Activated CD4-positive, alpha-beta memory T cell treated with anti-CD3 and anti-CD28 coated beads, Interleukin-2, amount 10 ng/mL, durations not matched to agents 7 days and 5 days (primary cell): Measurements from ENCODE around the gene ERBIN. TPM values are rescaled to one million over a fixed set of nuclear protein-coding genes. Genes with fewer than 3 reads are reported as not detected.
"Not testable (repeated sequence)": the region's sequence is repeated elsewhere in the genome, so short reads cannot be mapped to it uniquely, and the experiment has no call there.

Experiments used
- CTCF ChIA-PET: fragments of 350-600 bp; sonication (Branson Sonifier 250); formaldehyde crosslinking; loops from one replicate; lab custom pipeline; 2021; ENCODE audit warnings: antibody characterized with exemption, inconsistent platforms; lab: Charles Lee
- POLR2A ChIA-PET: fragments of 350-600 bp; sonication (Branson Sonifier 250); formaldehyde crosslinking; loops from one replicate; lab custom pipeline; 2021; ENCODE audit warnings: antibody characterized with exemption; lab: Charles Lee
- DNase-seq: peaks from one replicate; pipeline ENCODE4 v3.0.0-alpha.2; 2020
- H3K27ac Mint-ChIP-seq: one replicate; pipeline ENCODE4 v1.8.0; 2021; ENCODE audit warnings: mild to moderate bottlenecking, mixed read lengths
- H3K27me3 Mint-ChIP-seq: one replicate; pipeline ENCODE4 v1.8.0; 2021; ENCODE audit warnings: mixed read lengths
- H3K36me3 Mint-ChIP-seq: one replicate; pipeline ENCODE4 v1.8.0; 2021; ENCODE audit warnings: low read depth, mixed read lengths
- H3K4me1 Mint-ChIP-seq: one replicate; pipeline ENCODE4 v1.8.0; 2021; ENCODE audit warnings: mixed read lengths
- H3K4me3 Mint-ChIP-seq: one replicate; pipeline ENCODE4 v1.8.0; 2021; ENCODE audit warnings: mild to moderate bottlenecking, mixed read lengths
- H3K9me3 Mint-ChIP-seq: one replicate; pipeline ENCODE4 v1.8.0; 2021; ENCODE audit warnings: mixed read lengths
- total RNA-seq, 2 experiments: library from RNA; stranded (reverse); gene quantifications; one replicate each; pipeline ENCODE4 v1.2.3, GENCODE V29; 2021

Gene ERBIN, protein sequence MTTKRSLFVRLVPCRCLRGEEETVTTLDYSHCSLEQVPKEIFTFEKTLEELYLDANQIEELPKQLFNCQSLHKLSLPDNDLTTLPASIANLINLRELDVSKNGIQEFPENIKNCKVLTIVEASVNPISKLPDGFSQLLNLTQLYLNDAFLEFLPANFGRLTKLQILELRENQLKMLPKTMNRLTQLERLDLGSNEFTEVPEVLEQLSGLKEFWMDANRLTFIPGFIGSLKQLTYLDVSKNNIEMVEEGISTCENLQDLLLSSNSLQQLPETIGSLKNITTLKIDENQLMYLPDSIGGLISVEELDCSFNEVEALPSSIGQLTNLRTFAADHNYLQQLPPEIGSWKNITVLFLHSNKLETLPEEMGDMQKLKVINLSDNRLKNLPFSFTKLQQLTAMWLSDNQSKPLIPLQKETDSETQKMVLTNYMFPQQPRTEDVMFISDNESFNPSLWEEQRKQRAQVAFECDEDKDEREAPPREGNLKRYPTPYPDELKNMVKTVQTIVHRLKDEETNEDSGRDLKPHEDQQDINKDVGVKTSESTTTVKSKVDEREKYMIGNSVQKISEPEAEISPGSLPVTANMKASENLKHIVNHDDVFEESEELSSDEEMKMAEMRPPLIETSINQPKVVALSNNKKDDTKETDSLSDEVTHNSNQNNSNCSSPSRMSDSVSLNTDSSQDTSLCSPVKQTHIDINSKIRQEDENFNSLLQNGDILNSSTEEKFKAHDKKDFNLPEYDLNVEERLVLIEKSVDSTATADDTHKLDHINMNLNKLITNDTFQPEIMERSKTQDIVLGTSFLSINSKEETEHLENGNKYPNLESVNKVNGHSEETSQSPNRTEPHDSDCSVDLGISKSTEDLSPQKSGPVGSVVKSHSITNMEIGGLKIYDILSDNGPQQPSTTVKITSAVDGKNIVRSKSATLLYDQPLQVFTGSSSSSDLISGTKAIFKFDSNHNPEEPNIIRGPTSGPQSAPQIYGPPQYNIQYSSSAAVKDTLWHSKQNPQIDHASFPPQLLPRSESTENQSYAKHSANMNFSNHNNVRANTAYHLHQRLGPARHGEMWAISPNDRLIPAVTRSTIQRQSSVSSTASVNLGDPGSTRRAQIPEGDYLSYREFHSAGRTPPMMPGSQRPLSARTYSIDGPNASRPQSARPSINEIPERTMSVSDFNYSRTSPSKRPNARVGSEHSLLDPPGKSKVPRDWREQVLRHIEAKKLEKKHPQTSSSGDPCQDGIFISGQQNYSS (N-terminal part only)
- total RNA-seq: 10 to 100 TPM; 55.9 to 56.3 TPM

GRCh38 chr5:65926276-65926783 is at the start of gene ERBIN:
Gene ERBIN (plus strand): TSS chr5:65926575. CDS start chr5:65992719, 66,144 bp downstream.
- Mint-ChIP-seq H3K27ac (peak within 1 kb of the TSS; percentile 93), H3K4me1 (peaks cover 29% of the 10 kb centered on the region), H3K4me3 (peak within 1 kb of the TSS; percentile 94), H3K9me3 (no peaks in the 10 kb centered on the region), H3K27me3 (peaks cover 11% of the 10 kb centered on the region), H3K36me3 (peaks cover 20% of the 10 kb centered on the region)
- peak; percentile 75 for DNase-seq
- ChIA-PET POLR2A (interaction anchor here (0.6 to 4.5 kb wide), 23 partner anchors 10 to 1281 kb away, joined by 3 to 39 read pairs (median 4); partner anchors contain the start of genes CENPK, NLN, PPWD1 and SGTB), CTCF (interaction anchor here (0.9 to 1.3 kb wide), 3 partner anchors 76 to 183 kb away, joined by 3 to 6 read pairs (median 3); no protein-coding TSS in a partner anchor)

DNA sequence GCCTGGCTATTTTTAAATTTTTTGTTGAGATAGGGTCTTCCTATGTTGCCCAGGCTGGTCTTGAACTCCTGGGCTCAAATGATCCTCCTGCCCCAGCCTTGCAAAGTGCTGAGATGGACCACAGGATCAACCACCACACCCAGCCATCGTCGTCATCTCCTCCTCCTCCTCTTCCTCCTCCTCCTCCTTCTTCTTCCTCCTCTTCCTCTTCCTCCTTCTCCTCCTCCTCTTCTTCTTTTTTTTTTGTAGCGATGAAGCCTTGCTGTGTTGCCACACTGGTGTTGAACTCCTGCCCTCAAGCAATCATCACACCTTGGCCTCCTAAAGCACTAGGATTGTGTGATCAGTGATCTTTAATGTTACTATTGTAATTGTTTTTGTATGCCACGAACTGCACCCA is 49.4 kb upstream of the ERBIN start:
- H3K36me3 Mint-ChIP-seq: peaks cover 2% of the 10 kb centered on the region

GRCh38 chr5:65879668-65880256 is 46.6 kb upstream of the ERBIN start:
- H3K27me3 Mint-ChIP-seq, POLR2A ChIA-PET, H3K9me3 Mint-ChIP-seq, CTCF ChIA-PET, DNase-seq, H3K4me1 Mint-ChIP-seq, H3K27ac Mint-ChIP-seq, H3K4me3 Mint-ChIP-seq, H3K36me3 Mint-ChIP-seq: not testable (repeated sequence)

More for the DNA sequence above, 49.4 kb upstream of the ERBIN start:
- peaks cover 1% of the 10 kb centered on the region for H3K4me1 Mint-ChIP-seq
- no peak overlapping the region for H3K4me3 Mint-ChIP-seq
- H3K27ac Mint-ChIP-seq: no peak overlapping the region
- POLR2A ChIA-PET: no interaction called here
- CTCF ChIA-PET: no interaction called here
- no peaks in the 10 kb centered on the region for H3K27me3 Mint-ChIP-seq
- no peak for DNase-seq
- no peaks in the 10 kb centered on the region for H3K9me3 Mint-ChIP-seq

DNA sequence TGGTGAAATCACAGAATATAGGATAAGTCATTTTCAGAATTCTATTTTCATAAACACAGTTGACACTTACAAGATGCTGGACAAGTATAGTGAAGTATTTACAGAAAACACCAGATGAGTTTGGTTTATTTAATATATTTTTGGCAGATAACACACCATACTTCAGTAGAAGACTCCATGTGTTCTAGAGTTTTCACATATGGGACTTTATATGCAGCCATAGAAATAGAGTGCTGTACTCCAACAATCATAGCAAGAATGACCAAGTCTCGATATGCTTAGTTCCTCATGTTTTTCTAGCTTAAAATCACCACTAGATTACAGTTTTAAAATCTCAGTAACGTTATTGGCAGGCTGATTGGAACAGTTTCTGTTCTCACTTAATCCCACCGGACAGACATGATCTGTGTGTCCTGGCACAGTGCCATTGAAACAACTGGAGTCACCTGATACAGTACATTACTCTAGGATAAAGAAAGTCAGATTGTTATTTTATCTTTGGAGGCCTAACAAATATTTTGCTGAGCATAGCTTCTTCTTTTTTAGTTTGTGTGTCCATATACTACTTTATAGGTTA is 45.8 kb upstream of the ERBIN start:
- H3K4me3 Mint-ChIP-seq: no peak overlapping the region
- POLR2A ChIA-PET: no interaction called here
- H3K4me1 Mint-ChIP-seq: peaks cover 1% of the 10 kb centered on the region
- no peak for DNase-seq
- H3K36me3 Mint-ChIP-seq: peaks cover 2% of the 10 kb centered on the region
- no peak overlapping the region for H3K27ac Mint-ChIP-seq
- CTCF ChIA-PET: no interaction called here
- H3K27me3 Mint-ChIP-seq: peaks cover 4% of the 10 kb centered on the region
- no peaks in the 10 kb centered on the region for H3K9me3 Mint-ChIP-seq

DNA sequence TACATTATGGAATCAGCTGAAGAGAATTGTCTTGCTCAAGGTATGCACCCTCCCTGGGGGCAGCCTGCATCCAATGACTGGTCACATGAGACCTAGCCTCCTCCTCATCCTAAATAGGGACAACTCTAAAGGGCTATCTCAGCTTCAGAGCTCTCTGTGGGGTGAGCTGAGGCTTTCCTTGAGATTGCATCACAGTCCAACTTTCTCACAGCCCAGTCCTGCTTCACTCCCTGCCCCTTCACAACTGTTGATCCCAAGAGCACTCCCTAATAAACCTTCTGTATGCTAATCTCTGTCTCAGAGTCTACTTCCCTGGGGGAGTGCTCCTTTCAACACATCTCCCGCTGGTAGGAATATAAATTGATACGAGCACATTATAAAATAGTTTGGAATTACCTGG is 44.1 kb upstream of the ERBIN start:
- Mint-ChIP-seq H3K9me3 (no peaks in the 10 kb centered on the region), H3K36me3 (no peaks in the 10 kb centered on the region), H3K4me1 (no peaks in the 10 kb centered on the region), H3K27me3 (peaks cover 4% of the 10 kb centered on the region), H3K27ac (no peak overlapping the region), H3K4me3 (no peak overlapping the region)
- ChIA-PET CTCF (no interaction called here), POLR2A (interaction anchor here (1.0 kb wide), 1 partner anchor 42 kb away, joined by 3 read pairs; no protein-coding TSS in a partner anchor)
- no peak for DNase-seq

GRCh38 chr5:65883461-65883860 is 42.9 kb upstream of the ERBIN start:
- Mint-ChIP-seq H3K36me3 (no peaks in the 10 kb centered on the region), H3K27ac (no peak overlapping the region)
- POLR2A ChIA-PET: no interaction called here

DNA sequence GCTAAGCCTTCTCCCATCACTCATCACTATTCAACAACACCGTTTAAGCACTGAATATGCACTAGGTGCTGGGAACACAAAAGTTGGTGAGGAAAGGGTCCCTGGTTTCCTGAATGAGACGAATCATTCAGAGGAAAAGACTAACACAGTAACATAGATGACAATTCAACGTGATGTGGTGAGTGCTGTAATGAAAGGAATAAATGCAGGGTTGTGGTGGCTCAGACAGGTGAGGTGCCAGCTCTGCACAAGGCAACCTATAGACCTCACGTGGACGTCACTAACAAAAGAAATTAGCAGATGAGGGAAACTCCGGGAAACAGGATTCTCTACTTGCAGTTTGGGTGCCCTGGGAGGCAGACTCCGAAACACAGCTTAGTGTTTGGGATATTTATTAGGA is 40.0 kb upstream of the ERBIN start:
- peaks cover 5% of the 10 kb centered on the region for H3K27me3 Mint-ChIP-seq
- no peak overlapping the region for H3K27ac Mint-ChIP-seq
- no peak overlapping the region for H3K4me3 Mint-ChIP-seq
- ChIA-PET CTCF (no interaction called here), POLR2A (no interaction called here)
- H3K36me3 Mint-ChIP-seq: no peaks in the 10 kb centered on the region
- H3K4me1 Mint-ChIP-seq: no peaks in the 10 kb centered on the region
- H3K9me3 Mint-ChIP-seq: no peaks in the 10 kb centered on the region
- no peak for DNase-seq

More at GRCh38 chr5:65883461-65883860, 42.9 kb upstream of the ERBIN start:
- peaks cover 4% of the 10 kb centered on the region for H3K27me3 Mint-ChIP-seq
- H3K4me3 Mint-ChIP-seq: no peak overlapping the region
- H3K4me1 Mint-ChIP-seq: no peaks in the 10 kb centered on the region
- CTCF ChIA-PET: no interaction called here
- H3K9me3 Mint-ChIP-seq: no peaks in the 10 kb centered on the region
- no peak for DNase-seq

DNA sequence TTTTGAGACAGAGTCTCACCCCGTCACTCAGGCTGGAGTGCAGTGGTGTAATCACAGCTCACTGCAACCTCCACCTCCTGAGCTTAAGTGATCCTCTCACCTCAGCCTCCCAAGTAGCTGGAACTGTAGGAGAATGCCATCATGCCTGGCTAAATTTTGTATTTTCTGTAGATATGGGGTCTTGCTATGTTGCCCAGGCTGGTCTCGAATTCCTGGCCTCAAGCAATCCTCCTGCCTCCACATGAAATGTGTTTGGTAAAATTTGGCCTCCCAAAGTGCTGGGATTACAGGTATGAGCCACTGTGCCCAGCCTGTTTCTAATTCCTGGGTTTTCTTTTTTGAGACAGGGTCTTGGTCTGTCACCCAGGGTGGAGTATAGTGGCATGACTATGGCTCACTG is 34.4 kb upstream of the ERBIN start:
- H3K36me3 Mint-ChIP-seq, H3K4me1 Mint-ChIP-seq, H3K27me3 Mint-ChIP-seq, H3K4me3 Mint-ChIP-seq, CTCF ChIA-PET, POLR2A ChIA-PET, DNase-seq, H3K27ac Mint-ChIP-seq, H3K9me3 Mint-ChIP-seq: not testable (repeated sequence)

- no peak for DNase-seq
- H3K27me3 Mint-ChIP-seq: peaks cover 4% of the 10 kb centered on the region
- no peaks in the 10 kb centered on the region for H3K9me3 Mint-ChIP-seq
- H3K4me1 Mint-ChIP-seq: no peaks in the 10 kb centered on the region
- no peak overlapping the region for H3K27ac Mint-ChIP-seq
- H3K36me3 Mint-ChIP-seq: no peaks in the 10 kb centered on the region
- CTCF ChIA-PET: no interaction called here
- POLR2A ChIA-PET: no interaction called here
- H3K4me3 Mint-ChIP-seq: no peak overlapping the region
Observed at GRCh38 chr5:65892801-65893200, 33.6 kb upstream of the ERBIN start.

- H3K9me3 Mint-ChIP-seq: no peaks in the 10 kb centered on the region
- no peak overlapping the region for H3K27ac Mint-ChIP-seq
- ChIA-PET CTCF (no interaction called here), POLR2A (no interaction called here)
- DNase-seq: no peak
- H3K27me3 Mint-ChIP-seq: peaks cover 5% of the 10 kb centered on the region
- H3K4me1 Mint-ChIP-seq: no peaks in the 10 kb centered on the region
- no peaks in the 10 kb centered on the region for H3K36me3 Mint-ChIP-seq
- H3K4me3 Mint-ChIP-seq: no peak overlapping the region
Observed at GRCh38 chr5:65893749-65894430, 32.5 kb upstream of the ERBIN start.

DNA sequence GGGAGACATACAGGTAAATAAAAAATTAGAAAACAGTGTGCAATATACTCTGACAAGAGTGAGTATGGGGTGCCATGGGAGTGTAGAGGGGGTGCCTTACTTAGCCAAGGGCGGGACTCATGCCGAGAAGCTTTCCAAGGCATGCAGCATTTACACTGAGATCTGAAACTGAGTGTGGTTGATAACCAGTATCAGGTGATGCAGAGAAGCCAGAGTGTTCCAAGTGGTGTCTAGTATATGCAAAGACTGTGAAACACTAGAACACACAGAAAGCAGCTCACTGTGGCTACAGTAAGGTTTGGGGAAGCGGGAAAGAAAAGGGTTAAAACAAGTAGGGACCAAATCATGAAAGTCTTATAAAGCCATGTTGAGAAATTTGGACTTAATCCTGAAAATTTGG is 30.5 kb upstream of the ERBIN start:
- H3K27me3 Mint-ChIP-seq: peaks cover 6% of the 10 kb centered on the region
- DNase-seq: no peak
- no peak overlapping the region for H3K27ac Mint-ChIP-seq
- no peaks in the 10 kb centered on the region for H3K9me3 Mint-ChIP-seq
- H3K4me3 Mint-ChIP-seq: no peak overlapping the region
- no peaks in the 10 kb centered on the region for H3K4me1 Mint-ChIP-seq
- H3K36me3 Mint-ChIP-seq: no peaks in the 10 kb centered on the region
- ChIA-PET POLR2A (no interaction called here), CTCF (no interaction called here)
